Liver (tissue), 9 donors: Measurements from ENCODE around the gene KLK1. TPM values are rescaled to one million over a fixed set of nuclear protein-coding genes. Genes with fewer than 3 reads are reported as not detected.

Experiments
- DNase-seq: peaks from one replicate; pipeline ENCODE4 v3.0.0-alpha.2; 2017; ENCODE audit warnings: low spot score
- H3K27ac ChIP-seq, 2 donors: one replicate each; pipeline ENCODE4 v1.7.0; 2013; ENCODE audit warnings: inconsistent platforms in 2 of 2, low read length in 2 of 2, control low read depth in 1 of 2, low read depth in 1 of 2, mild to moderate bottlenecking in 1 of 2
- H3K27me3 ChIP-seq, 4 donors: one replicate each; pipeline versions ENCODE4 v1.6.1 to v1.7.0; 2013; ENCODE audit warnings: low read length in 3 of 4, inconsistent platforms in 1 of 4, mild to moderate bottlenecking in 1 of 4, moderate library complexity in 1 of 4; ENCODE audit not compliant: control insufficient read depth in 4 of 4, insufficient read depth in 4 of 4
- H3K36me3 ChIP-seq, 4 donors: one replicate each; pipeline versions ENCODE4 v1.6.1 to v1.7.0; 2013; ENCODE audit warnings: low read length in 3 of 4, mild to moderate bottlenecking in 3 of 4, low read depth in 1 of 4, moderate library complexity in 1 of 4; ENCODE audit not compliant: control insufficient read depth in 4 of 4, insufficient read depth in 3 of 4
- H3K4me1 ChIP-seq, 4 donors: one replicate each; pipeline versions ENCODE4 v1.6.1 to v1.7.0; 2013; ENCODE audit warnings: low read length in 3 of 4, mild to moderate bottlenecking in 3 of 4, moderate library complexity in 1 of 4; ENCODE audit not compliant: control insufficient read depth in 4 of 4, insufficient read depth in 4 of 4
- H3K4me3 ChIP-seq, 3 donors: one replicate each; pipeline versions ENCODE4 v1.6.1 to v1.7.0; 2013; ENCODE audit warnings: low read length in 3 of 3, control low read depth in 1 of 3, low read depth in 1 of 3, mild to moderate bottlenecking in 1 of 3
- H3K9ac ChIP-seq, 2 donors: one replicate each; pipeline ENCODE4 v1.7.0; 2013; ENCODE audit warnings: low read length in 2 of 2, mild to moderate bottlenecking in 2 of 2, moderate library complexity in 2 of 2, control low read depth in 1 of 2, low read depth in 1 of 2
- H3K9me3 ChIP-seq, 4 donors: one replicate each; pipeline versions ENCODE4 v1.6.1 to v1.7.0; 2013; ENCODE audit warnings: low read length in 3 of 4; ENCODE audit not compliant: control insufficient read depth in 4 of 4
- EGR1 ChIP-seq, 2 donors: IDR thresholded peaks; 2 replicates each; pipeline ENCODE4 v1.6.1; 2016 to 2018; ENCODE audit warnings: antibody characterized with exemption in 2 of 2, low read depth in 2 of 2
- FOXA1 ChIP-seq: IDR thresholded peaks from 2 replicates; pipeline ENCODE4 v1.6.1; 2016; ENCODE audit warnings: antibody characterized with exemption
- FOXA2 ChIP-seq: IDR thresholded peaks from 2 replicates; pipeline ENCODE4 v1.6.1; 2016; ENCODE audit warnings: antibody characterized with exemption
- GABPA ChIP-seq, 2 donors: IDR thresholded peaks in 1 of 2; conservative IDR thresholded peaks in 1 of 2; 2 replicates each; pipeline ENCODE4 v1.6.1; 2016; ENCODE audit warnings: antibody characterized with exemption in 2 of 2, mild to moderate bottlenecking in 1 of 2, moderate library complexity in 1 of 2
- HNF4A ChIP-seq, 2 donors: conservative IDR thresholded peaks; 2 replicates each; pipeline ENCODE4 v1.6.1; 2016; ENCODE audit warnings: antibody characterized with exemption in 2 of 2, mild to moderate bottlenecking in 2 of 2
- HNF4G ChIP-seq: IDR thresholded peaks from 2 replicates; pipeline ENCODE4 v1.6.1; 2016; ENCODE audit warnings: antibody characterized with exemption
- JUND ChIP-seq, 2 donors: IDR thresholded peaks; 2 replicates each; pipeline ENCODE4 v1.6.1; 2016; ENCODE audit warnings: antibody characterized with exemption in 2 of 2
- MAX ChIP-seq: IDR thresholded peaks from 2 replicates; pipeline ENCODE4 v1.6.1; 2016; ENCODE audit warnings: antibody characterized with exemption
- NR2F2 ChIP-seq: IDR thresholded peaks from 2 replicates; pipeline ENCODE4 v1.6.1; 2016; ENCODE audit warnings: antibody characterized with exemption
- RAD21 ChIP-seq, 2 donors: IDR thresholded peaks; 2 replicates each; pipeline ENCODE4 v1.6.1; 2016; ENCODE audit warnings: antibody characterized with exemption in 2 of 2, mild to moderate bottlenecking in 2 of 2
- REST ChIP-seq: IDR thresholded peaks from 2 replicates; pipeline ENCODE4 v1.6.1; 2016; ENCODE audit warnings: antibody characterized with exemption, mild to moderate bottlenecking
- RXRA ChIP-seq, 2 donors: IDR thresholded peaks; 2 replicates each; pipeline ENCODE4 v1.6.1; 2017 to 2018; ENCODE audit warnings: antibody characterized with exemption in 2 of 2, mild to moderate bottlenecking in 1 of 2
- SP1 ChIP-seq: IDR thresholded peaks from 2 replicates; pipeline ENCODE4 v1.6.1; 2018; ENCODE audit warnings: antibody characterized with exemption, mild to moderate bottlenecking
- TAF1 ChIP-seq: conservative IDR thresholded peaks from 2 replicates; pipeline ENCODE4 v1.6.1; 2016; ENCODE audit warnings: antibody characterized with exemption, mild to moderate bottlenecking
- YY1 ChIP-seq: IDR thresholded peaks from 2 replicates; pipeline ENCODE4 v1.6.1; 2016; ENCODE audit warnings: antibody characterized with exemption, mild to moderate bottlenecking
- WGBS: extraction: QIAGEN DNeasy Blood & Tissue Kit; methylation state at CpG from one replicate; pipeline ENCODE4 v1.1.7; 2013; 5-methylcytosine and 5-hydroxymethylcytosine counted together
- polyA plus RNA-seq, 2 donors: library from polyadenylated mRNA; stranded (reverse) in 1 of 2; unstranded in 1 of 2; fragments of 200-250 nt in 1 of 2; fragments of >200 nt in 1 of 2; fragmentation: Nextera tagmentation in 1 of 2; extraction: Ambion mirVana in 1 of 2; gene quantifications; one replicate each; pipeline versions ENCODE4 v1.2.1 to v1.2.3, GENCODE V29; 2013 to 2015
- total RNA-seq, 2 donors: library from RNA; depleted of rRNA; stranded (reverse); fragments of >200 nt; gene quantifications; one replicate each; pipeline ENCODE4 v1.2.3, GENCODE V29; 2014
- TF ChIP-seq, protein P1 (sequence below): IDR thresholded peaks from 2 replicates; pipeline ENCODE4 v1.6.1; 2016; ENCODE audit warnings: antibody characterized with exemption
- TF ChIP-seq, protein P2 (sequence below): fragments of 150-350 bp; IDR thresholded peaks from 2 replicates; pipeline ENCODE4 v1.5.1; 2017; ENCODE audit warnings: improper control_type of control experiment, low read depth, low read length; ENCODE audit not compliant: missing input control
- TF ChIP-seq, protein P3 (sequence below): IDR thresholded peaks from 2 replicates; pipeline ENCODE4 v1.6.1; 2016; ENCODE audit warnings: antibody characterized with exemption
- donor health status: healthy.
- donor health status: healthy.
- donor health status: healthy.
- donor health status: healthy.
- donor health status: healthy.

The KLK1 gene
- total and polyA plus RNA-seq, 4 donors, result not detected

GRCh38 chr19:50793558-50794065 lies 30.0 kb downstream of the KLK1 start:
- H3K9ac ChIP-seq, result no peak overlapping the region
- TF ChIP-seq NR2F2, result no peak
- TF ChIP-seq YY1, result no peak
- no peak for TF ChIP-seq HNF4G
- TF ChIP-seq RAD21 (IDR thresholded peaks at IDR 0.05), result no peak
- TF ChIP-seq SP1, result no peak
- TF ChIP-seq JUND (IDR thresholded peaks at IDR 0.05), result no peak
- TF ChIP-seq, protein P1, sequence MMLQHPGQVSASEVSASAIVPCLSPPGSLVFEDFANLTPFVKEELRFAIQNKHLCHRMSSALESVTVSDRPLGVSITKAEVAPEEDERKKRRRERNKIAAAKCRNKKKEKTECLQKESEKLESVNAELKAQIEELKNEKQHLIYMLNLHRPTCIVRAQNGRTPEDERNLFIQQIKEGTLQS, result no peak
- TF ChIP-seq GABPA (IDR thresholded peaks at IDR 0.05 in 1 of 2, conservative IDR thresholded peaks at IDR 0.05 in 1 of 2), result no peak
- no peak for TF ChIP-seq HNF4A (conservative IDR thresholded peaks at IDR 0.05)
- TF ChIP-seq, protein P2, sequence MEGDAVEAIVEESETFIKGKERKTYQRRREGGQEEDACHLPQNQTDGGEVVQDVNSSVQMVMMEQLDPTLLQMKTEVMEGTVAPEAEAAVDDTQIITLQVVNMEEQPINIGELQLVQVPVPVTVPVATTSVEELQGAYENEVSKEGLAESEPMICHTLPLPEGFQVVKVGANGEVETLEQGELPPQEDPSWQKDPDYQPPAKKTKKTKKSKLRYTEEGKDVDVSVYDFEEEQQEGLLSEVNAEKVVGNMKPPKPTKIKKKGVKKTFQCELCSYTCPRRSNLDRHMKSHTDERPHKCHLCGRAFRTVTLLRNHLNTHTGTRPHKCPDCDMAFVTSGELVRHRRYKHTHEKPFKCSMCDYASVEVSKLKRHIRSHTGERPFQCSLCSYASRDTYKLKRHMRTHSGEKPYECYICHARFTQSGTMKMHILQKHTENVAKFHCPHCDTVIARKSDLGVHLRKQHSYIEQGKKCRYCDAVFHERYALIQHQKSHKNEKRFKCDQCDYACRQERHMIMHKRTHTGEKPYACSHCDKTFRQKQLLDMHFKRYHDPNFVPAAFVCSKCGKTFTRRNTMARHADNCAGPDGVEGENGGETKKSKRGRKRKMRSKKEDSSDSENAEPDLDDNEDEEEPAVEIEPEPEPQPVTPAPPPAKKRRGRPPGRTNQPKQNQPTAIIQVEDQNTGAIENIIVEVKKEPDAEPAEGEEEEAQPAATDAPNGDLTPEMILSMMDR, result no peak
- TF ChIP-seq, protein P3, sequence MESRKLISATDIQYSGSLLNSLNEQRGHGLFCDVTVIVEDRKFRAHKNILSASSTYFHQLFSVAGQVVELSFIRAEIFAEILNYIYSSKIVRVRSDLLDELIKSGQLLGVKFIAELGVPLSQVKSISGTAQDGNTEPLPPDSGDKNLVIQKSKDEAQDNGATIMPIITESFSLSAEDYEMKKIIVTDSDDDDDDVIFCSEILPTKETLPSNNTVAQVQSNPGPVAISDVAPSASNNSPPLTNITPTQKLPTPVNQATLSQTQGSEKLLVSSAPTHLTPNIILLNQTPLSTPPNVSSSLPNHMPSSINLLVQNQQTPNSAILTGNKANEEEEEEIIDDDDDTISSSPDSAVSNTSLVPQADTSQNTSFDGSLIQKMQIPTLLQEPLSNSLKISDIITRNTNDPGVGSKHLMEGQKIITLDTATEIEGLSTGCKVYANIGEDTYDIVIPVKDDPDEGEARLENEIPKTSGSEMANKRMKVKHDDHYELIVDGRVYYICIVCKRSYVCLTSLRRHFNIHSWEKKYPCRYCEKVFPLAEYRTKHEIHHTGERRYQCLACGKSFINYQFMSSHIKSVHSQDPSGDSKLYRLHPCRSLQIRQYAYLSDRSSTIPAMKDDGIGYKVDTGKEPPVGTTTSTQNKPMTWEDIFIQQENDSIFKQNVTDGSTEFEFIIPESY, result no peak
- no peak for TF ChIP-seq FOXA2
- TF ChIP-seq MAX, result no peak
- TF ChIP-seq EGR1 (IDR thresholded peaks at IDR 0.05; ENCODE audit: low read depth in 2 of 2), result no peak
- no peak for TF ChIP-seq FOXA1
- DNase-seq, result no peak
- H3K4me1 ChIP-seq, result no peaks in the 10 kb centered on the region
- 70% methylated on average over 11 of the region's 11 CpGs for WGBS
- no peaks in the 10 kb centered on the region for H3K9me3 ChIP-seq
- H3K4me3 ChIP-seq, result no peak overlapping the region
- no peaks in the 10 kb centered on the region for H3K27me3 ChIP-seq
- no peak overlapping the region for H3K27ac ChIP-seq
- H3K36me3 ChIP-seq, result peaks cover 6 to 22% (median 7%) of the 10 kb centered on the region in 4 donors

DNA sequence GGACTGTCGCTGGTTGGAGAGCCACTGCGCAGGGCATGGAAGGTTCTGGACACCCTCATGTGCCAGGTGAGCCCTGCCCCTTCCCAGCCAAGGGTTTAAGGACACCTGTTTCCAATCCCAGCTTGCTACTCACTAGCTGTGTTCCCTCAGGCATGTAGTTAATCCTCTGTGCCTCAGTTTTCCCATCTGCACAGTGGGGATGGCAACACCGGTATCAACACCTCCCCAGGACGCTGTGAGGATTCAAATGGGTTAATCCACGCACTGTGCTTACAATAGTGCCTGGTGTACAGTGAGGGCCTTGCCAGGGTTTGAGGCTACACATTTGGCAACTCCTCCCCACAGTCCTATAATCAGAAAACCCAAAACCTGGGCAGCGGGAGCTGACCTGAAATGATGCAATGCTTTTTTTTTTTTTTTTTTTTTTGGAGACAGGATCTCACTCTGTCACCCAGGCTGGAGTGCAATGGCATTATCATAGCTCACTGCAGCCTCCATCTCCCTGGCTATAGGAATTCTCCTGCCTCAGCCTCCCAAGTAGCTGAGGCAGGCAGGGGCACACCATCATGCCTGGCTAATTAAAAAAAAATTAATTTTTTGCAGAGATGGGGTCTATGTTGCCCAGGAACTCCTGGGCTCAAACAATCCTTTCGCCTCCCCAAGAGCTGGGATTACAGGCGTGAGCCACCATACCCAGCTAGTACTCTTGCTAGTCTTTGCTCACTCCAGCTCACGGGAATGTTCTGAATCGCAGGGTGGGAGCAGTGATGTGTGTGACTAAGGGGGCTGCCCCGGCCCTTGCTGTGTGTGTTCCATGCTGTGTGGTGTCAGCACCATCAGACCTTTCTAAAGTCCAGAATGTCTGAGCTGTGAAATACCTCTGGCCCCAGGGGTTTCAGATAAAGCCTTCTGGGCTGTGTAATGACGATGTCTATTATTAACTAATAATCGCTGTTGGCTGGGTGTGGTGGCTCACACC lies 31.0 kb downstream of the KLK1 start:
- WGBS, result 86% methylated on average over 13 of the region's 13 CpGs
- H3K9ac ChIP-seq, result no peak overlapping the region
- H3K4me1 ChIP-seq, result no peaks in the 10 kb centered on the region
- no peak for TF ChIP-seq NR2F2
- TF ChIP-seq, protein P2, result no peak
- TF ChIP-seq JUND (IDR thresholded peaks at IDR 0.05), result no peak
- no peak for TF ChIP-seq RAD21 (IDR thresholded peaks at IDR 0.05)
- TF ChIP-seq, protein P3, result no peak
- no peak for TF ChIP-seq REST
- no peak for TF ChIP-seq EGR1 (IDR thresholded peaks at IDR 0.05; ENCODE audit: low read depth in 2 of 2)
- TF ChIP-seq RXRA (IDR thresholded peaks at IDR 0.05), result no peak
- no peak for TF ChIP-seq FOXA2
- TF ChIP-seq SP1, result no peak
- TF ChIP-seq TAF1, result no peak
- TF ChIP-seq HNF4G, result no peak

More for the DNA sequence above, 31.0 kb downstream of the KLK1 start:
- Histone ChIP-seq H3K27ac (no peak overlapping the region), H3K36me3 (peaks cover 0 to 12% (median under 1%) of the 10 kb centered on the region in 4 donors), H3K4me3 (no peak overlapping the region), H3K9me3 (no peaks in the 10 kb centered on the region), H3K27me3 (no peaks in the 10 kb centered on the region)
- DNase-seq, result no peak
